Duodenal mucosa (tissue), 2 donors: ENCODE measurements around the gene ANKS1A.

Experiments
- H3K27ac ChIP-seq: one replicate; pipeline ENCODE4 v1.7.0; 2013; ENCODE audit warnings: low read depth, low read length
- H3K27me3 ChIP-seq, 2 donors: one replicate each; pipeline ENCODE4 v1.7.0; 2013; ENCODE audit warnings: low read length in 2 of 2, control low read depth in 1 of 2; ENCODE audit not compliant: insufficient read depth in 2 of 2, control insufficient read depth in 1 of 2
- H3K36me3 ChIP-seq, 2 donors: one replicate each; pipeline ENCODE4 v1.7.0; 2013; ENCODE audit warnings: low read length in 2 of 2, control low read depth in 1 of 2; ENCODE audit not compliant: insufficient read depth in 2 of 2, control insufficient read depth in 1 of 2
- H3K4me1 ChIP-seq, 2 donors: one replicate each; pipeline ENCODE4 v1.7.0; 2013; ENCODE audit warnings: low read length in 2 of 2, control low read depth in 1 of 2; ENCODE audit not compliant: insufficient read depth in 2 of 2, control insufficient read depth in 1 of 2
- H3K4me3 ChIP-seq, 2 donors: one replicate each; pipeline ENCODE4 v1.7.0; 2013; ENCODE audit warnings: low read length in 2 of 2, low read depth in 1 of 2
- H3K9ac ChIP-seq, 2 donors: one replicate each; pipeline ENCODE4 v1.7.0; 2013; ENCODE audit warnings: low read length in 2 of 2, low read depth in 1 of 2
- H3K9me3 ChIP-seq, 2 donors: one replicate each; pipeline ENCODE4 v1.7.0; 2013; ENCODE audit warnings: low read length in 2 of 2, control low read depth in 1 of 2; ENCODE audit not compliant: control insufficient read depth in 1 of 2

ANKS1A gene

DNA sequence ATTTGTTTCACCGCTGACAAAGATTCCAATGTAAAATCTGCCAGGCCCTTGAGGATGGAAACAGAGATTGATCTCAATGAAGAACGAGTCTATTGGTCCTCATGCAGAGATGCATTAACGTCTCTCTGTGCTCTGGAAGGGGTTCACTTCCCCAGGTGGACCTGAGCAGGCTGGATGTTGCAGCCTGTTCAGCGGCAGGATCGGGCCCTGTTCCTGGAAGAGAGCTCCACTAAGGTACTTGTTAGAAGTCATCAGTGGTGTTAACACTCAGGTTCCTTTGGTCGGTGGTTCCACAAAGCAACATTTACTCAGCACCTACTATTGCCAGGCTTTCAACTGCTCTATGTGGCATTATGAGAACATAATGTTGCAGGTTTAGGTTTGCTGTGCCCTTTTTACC is 144.6 kb downstream of the ANKS1A start:
- H3K9ac ChIP-seq = no peak overlapping the region
- peaks cover 34 to 44% of the 10 kb centered on the region in 2 donors for H3K4me1 ChIP-seq
- H3K27me3 ChIP-seq = no peaks in the 10 kb centered on the region
- H3K9me3 ChIP-seq = no peaks in the 10 kb centered on the region
- no peak overlapping the region for H3K4me3 ChIP-seq
- H3K27ac ChIP-seq = no peak overlapping the region
- H3K36me3 ChIP-seq = peaks cover 0 to 11% of the 10 kb centered on the region in 2 donors

DNA sequence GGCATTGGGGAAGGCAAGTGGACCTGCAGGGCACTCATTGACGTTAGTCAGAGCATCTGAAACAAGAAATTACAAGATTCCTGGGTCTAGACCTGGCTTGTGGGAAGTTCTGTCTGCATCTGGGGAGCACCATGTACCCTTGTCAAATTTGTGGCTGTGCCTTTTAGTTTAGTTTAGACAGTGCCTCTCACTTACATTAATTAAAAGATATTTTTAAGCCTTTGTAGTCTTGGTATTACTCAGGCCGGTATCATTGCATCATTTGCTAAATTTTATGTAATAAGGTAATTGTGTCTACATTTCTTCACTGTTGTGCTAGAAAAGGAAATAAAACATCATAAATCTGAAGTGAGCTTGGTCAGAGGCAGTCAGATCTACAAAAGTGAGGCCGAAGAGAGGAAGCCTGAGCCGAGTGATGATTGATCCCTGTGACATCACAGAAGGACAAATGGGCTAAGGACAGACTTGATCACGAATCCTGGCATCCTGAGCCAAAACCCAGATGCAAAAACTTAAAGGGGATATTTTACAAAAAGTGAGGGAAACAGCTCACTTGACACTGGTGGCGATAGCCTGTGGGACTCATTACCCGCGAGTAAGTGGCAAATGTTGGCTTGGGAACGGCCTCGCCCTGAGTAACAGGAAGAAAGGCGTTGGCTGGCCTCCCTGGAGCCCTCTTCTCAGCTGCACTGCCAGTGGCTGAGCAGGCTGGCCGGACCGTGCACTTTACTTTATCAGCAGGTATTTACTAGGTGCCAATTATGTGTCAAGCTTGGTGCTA is 145.5 kb downstream of the ANKS1A start:
- Histone ChIP-seq H3K9me3 (no peaks in the 10 kb centered on the region), H3K36me3 (peaks cover 0 to 11% of the 10 kb centered on the region in 2 donors), H3K27me3 (no peaks in the 10 kb centered on the region), H3K4me1 (peaks cover 34 to 44% of the 10 kb centered on the region in 2 donors), H3K4me3 (no peak overlapping the region), H3K9ac (no peak overlapping the region), H3K27ac (no peak overlapping the region)

DNA sequence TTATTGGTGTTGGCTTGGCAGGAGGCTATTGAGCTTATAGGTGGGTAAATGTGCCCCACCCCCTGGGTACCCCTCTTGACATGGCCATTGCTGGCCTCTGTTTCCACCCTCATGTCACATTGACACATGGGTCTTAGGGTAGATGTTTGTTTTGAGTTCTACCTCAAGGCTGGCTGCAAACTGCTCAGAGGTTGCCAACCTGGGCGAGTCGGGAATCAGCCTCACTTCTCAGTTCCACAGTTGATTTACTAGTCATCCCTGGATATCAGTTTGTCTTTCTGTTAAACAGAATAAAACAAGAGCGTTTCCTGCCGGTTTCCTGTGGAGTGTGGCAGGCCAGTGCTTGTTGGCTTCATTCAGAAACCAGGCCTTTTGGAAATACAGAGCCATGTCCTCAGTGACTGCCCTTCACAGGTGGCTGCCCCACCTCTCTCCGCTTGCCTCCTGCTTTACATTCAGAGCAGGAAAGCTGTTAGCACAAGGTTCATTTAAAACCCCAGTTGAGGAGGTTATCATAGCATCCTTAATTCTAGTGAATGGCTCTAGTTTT is 146.5 kb downstream of the ANKS1A start:
- Histone ChIP-seq H3K36me3 (peaks cover 0 to 11% of the 10 kb centered on the region in 2 donors), H3K9me3 (no peaks in the 10 kb centered on the region), H3K4me3 (no peak overlapping the region), H3K9ac (no peak overlapping the region), H3K27ac (no peak overlapping the region), H3K27me3 (no peaks in the 10 kb centered on the region), H3K4me1 (peaks cover 34 to 44% of the 10 kb centered on the region in 2 donors)

DNA sequence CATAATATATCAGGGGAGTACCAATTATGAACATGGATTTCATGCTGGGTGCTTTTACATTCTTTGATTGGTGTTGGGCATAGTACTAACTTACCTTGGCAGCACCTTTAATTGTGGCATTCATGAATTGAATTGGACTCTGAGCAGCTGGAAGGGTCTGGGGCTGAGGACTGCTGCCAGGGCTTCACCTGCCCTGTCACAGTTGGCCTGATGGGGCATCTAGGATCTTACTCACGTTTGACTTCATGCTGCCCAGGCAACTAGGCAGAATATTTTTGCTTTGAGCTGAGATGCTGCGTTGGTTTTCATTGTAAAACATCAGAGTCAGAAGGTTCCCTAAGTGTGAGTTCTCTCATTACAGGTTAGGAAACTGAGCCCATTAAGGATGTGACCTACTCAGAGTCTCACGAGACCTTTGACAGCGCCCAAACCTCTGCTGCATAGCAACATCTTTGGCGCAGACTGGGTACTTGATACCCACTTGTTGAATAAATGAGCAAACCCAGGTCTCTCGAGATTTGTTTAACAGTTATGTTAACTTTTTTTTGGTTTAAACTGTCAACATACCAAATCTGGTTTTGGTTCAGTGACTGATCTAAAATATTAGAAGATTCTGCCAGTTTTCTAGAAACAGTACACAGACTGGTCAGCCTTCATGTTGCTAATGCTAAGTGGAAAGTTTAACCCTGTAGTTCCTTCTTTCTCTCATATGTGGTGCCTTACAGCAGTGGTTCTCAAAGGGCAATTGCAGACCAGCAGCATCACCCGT is 147.2 kb downstream of the ANKS1A start:
- Histone ChIP-seq H3K27ac (no peak overlapping the region), H3K27me3 (no peaks in the 10 kb centered on the region), H3K4me1 (peaks cover 33 to 41% of the 10 kb centered on the region in 2 donors), H3K4me3 (no peak overlapping the region), H3K9ac (no peak overlapping the region), H3K36me3 (peaks cover 0 to 6% of the 10 kb centered on the region in 2 donors), H3K9me3 (no peaks in the 10 kb centered on the region)

DNA sequence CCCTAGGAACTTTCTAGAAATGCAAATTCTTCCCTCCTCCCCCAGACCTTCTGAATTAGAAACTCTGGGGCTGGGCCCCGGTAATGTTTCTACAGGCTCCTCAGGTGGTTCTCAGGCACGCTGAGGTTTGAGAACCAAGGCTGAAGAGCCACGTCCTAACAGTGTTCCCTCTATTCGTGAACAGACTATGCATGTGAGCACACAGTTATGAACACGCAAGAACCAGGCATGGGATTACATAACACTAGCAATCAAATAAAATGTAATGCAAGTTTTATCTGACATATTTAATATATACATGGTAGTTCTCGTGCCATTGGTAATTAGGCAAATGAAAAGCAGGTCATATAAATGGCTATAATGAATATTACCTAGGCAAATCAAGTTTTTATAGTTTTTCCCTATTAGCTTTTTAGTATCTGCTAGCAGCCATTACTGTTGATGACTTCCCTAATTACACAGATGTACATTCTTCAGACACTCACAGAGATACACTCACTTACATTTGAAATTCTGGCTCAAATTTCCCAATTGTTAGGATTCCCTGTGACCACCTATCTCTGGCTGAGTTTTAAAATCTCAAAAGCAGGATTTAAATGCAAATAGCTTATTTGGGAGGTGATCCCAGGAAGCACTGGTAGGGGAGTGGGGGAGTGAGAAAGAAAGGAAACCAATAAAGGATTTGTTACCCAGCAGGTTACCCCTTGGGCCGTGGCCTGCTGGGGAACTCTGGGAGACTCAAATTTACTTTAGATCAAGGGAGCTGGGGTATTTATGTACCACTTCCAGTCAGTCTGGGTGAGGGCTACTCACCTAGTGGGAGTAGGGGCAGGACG is 148.0 kb downstream of the ANKS1A start:
- no peak overlapping the region for H3K27ac ChIP-seq
- H3K9me3 ChIP-seq = no peaks in the 10 kb centered on the region
- H3K27me3 ChIP-seq = no peaks in the 10 kb centered on the region
- H3K4me1 ChIP-seq = peaks cover 26 to 33% of the 10 kb centered on the region in 2 donors
- H3K4me3 ChIP-seq = no peak overlapping the region
- no peak overlapping the region for H3K9ac ChIP-seq
- H3K36me3 ChIP-seq = peaks cover 0 to 11% of the 10 kb centered on the region in 2 donors

DNA sequence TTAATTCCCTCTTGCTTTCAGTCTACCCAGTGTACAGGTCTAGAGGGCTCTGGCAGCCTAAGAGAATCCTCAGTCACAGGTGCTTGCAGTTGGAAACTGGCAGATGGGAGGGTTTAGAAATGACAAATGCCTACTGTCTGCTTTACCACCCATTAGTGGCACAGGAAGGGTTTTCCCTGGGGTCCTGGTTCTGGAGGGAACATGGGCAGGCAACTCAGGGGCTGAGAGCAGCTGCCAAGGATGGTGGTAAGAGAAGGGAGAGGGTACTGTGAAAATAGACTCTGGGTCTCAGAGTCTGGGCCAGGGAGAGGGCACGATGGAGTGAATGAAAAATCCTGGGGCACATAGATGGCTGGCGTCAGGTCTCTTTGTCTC is 148.6 kb downstream of the ANKS1A start:
- no peak overlapping the region for H3K4me3 ChIP-seq
- no peaks in the 10 kb centered on the region for H3K9me3 ChIP-seq
- H3K27me3 ChIP-seq = no peaks in the 10 kb centered on the region
- H3K27ac ChIP-seq = no peak overlapping the region
- H3K4me1 ChIP-seq = peaks cover 22 to 27% of the 10 kb centered on the region in 2 donors
- peaks cover 3 to 17% of the 10 kb centered on the region in 2 donors for H3K36me3 ChIP-seq
- no peak overlapping the region for H3K9ac ChIP-seq

DNA sequence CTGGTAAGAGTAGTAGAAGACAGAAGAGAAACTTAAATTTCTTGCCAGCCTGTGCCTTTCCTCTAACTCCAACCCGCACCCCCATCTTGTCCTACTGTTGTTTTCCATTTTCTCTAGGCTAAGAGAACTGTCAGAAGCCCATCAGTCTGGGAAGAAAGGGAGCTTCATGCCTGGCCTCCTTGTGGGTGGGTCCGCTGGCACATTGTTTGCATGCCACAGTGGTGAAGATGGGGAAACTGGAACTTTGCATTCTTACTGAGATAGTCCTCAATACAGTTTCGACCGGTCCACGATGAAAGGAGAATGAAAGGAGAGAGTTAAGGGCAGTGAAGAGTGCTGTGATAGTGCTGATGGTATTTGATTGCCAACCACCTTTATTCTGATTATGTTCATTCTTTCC is 149.0 kb downstream of the ANKS1A start:
- Histone ChIP-seq H3K27me3 (no peaks in the 10 kb centered on the region), H3K36me3 (peaks cover 3 to 21% of the 10 kb centered on the region in 2 donors), H3K4me3 (no peak overlapping the region), H3K9me3 (no peaks in the 10 kb centered on the region), H3K9ac (no peak overlapping the region), H3K4me1 (peaks cover 26 to 29% of the 10 kb centered on the region in 2 donors), H3K27ac (no peak overlapping the region)

DNA sequence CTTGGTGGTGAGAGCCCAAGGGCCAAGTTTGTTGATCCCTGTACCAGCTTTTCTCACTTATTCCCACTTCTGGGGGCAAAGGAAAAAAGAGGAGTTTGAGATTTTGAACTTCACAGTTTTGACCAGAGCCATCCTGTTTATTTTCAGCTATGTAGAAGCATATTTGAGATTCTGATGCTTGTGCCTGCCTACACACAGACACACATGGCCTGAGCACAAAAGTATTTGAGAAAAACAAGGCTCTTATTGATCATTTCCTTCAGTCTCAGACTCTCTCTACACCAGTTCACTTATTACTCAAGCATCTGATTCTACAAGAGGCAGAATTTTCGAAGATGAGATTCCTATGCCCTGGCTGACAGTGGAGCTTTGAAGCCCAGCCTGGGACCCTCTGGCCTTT is 151.3 kb downstream of the ANKS1A start:
- Histone ChIP-seq H3K4me3 (no peak overlapping the region), H3K9me3 (no peaks in the 10 kb centered on the region), H3K27me3 (no peaks in the 10 kb centered on the region), H3K27ac (no peak overlapping the region), H3K4me1 (peaks cover 24 to 37% of the 10 kb centered on the region in 2 donors), H3K9ac (no peak overlapping the region), H3K36me3 (peaks cover 7 to 21% of the 10 kb centered on the region in 2 donors)

DNA sequence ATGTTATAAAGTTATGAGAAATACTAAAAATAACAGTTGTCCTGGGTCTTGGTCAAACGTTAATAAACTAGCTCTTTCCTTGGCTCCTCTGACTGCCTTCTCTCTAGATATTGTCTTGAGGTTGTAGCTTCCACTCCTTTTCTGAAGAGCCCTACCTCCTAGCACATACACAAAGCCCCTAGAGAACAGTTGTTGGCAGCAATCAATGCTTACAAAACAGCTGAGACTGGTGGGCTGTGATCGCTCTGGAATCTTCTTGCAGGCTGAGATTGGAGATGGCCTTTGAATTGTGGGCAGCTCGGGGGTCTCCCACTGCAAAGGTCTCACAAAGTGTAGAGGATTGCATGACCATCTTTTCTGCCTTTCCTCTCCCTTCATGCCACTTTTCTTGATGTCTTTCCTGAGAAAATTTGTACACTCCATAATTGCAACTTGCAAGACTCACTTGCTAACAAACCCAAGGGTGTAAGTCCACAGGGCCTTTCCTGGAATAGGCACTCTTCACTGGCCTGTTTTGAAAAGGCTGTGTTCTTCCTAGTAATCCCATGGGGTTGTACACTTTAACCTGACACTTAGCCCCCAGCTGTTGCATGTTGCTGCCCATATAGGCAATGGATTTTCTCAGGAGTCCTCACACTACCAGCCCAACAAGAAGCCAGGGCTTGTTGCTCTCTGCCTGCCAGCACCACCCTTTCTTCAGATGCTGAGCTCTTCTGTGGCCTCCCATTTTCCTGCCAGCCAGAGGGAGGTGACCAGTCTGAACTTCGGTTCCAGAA is 152.2 kb downstream of the ANKS1A start:
- no peak overlapping the region for H3K4me3 ChIP-seq
- no peaks in the 10 kb centered on the region for H3K27me3 ChIP-seq
- peaks cover 23 to 37% of the 10 kb centered on the region in 2 donors for H3K4me1 ChIP-seq
- no peaks in the 10 kb centered on the region for H3K9me3 ChIP-seq
- no peak overlapping the region for H3K9ac ChIP-seq
- peaks cover 7 to 18% of the 10 kb centered on the region in 2 donors for H3K36me3 ChIP-seq
- no peak overlapping the region for H3K27ac ChIP-seq
